ENCODE measurements around the gene DNM1. TPM values are rescaled to one million over a fixed set of nuclear protein-coding genes. Genes with fewer than 3 reads are reported as not detected.

The DNM1 gene
- total RNA-seq, 1 donor from 2014 or later, result 33.4 TPM

- no peaks in the 10 kb centered on the region for H3K9me3 ChIP-seq
- peak overlapping the region; percentile 41 to 42 for H3K4me3 ChIP-seq
- intact Hi-C loops (cut with DNase I), result no loop called here
- DNase-seq (ENCODE audit: extremely low spot score in 2 of 2), result no peak
- H3K27me3 ChIP-seq, result no peaks in the 10 kb centered on the region
- peaks cover 31% of the 10 kb centered on the region for H3K4me1 ChIP-seq
- peak overlapping the region; percentile 85 for H3K27ac ChIP-seq
- TF ChIP-seq POLR2AphosphoS5 (IDR thresholded peaks at IDR 0.05; ENCODE audit: insufficient read depth in 1 of 2, low read depth in 1 of 2), result no peak
- TF ChIP-seq, protein P1, sequence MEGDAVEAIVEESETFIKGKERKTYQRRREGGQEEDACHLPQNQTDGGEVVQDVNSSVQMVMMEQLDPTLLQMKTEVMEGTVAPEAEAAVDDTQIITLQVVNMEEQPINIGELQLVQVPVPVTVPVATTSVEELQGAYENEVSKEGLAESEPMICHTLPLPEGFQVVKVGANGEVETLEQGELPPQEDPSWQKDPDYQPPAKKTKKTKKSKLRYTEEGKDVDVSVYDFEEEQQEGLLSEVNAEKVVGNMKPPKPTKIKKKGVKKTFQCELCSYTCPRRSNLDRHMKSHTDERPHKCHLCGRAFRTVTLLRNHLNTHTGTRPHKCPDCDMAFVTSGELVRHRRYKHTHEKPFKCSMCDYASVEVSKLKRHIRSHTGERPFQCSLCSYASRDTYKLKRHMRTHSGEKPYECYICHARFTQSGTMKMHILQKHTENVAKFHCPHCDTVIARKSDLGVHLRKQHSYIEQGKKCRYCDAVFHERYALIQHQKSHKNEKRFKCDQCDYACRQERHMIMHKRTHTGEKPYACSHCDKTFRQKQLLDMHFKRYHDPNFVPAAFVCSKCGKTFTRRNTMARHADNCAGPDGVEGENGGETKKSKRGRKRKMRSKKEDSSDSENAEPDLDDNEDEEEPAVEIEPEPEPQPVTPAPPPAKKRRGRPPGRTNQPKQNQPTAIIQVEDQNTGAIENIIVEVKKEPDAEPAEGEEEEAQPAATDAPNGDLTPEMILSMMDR (IDR thresholded peaks at IDR 0.05), result no peak
- no peak for TF ChIP-seq POLR2A (IDR thresholded peaks at IDR 0.05)
- no peaks in the 10 kb centered on the region for H3K36me3 ChIP-seq
Measured at GRCh38 chr9:128244091-128244836, 41.1 kb downstream of the DNM1 start.

- Histone ChIP-seq H3K4me3 (peak overlapping the region; percentile 41 to 42), H3K36me3 (no peaks in the 10 kb centered on the region), H3K27me3 (no peaks in the 10 kb centered on the region), H3K9me3 (no peaks in the 10 kb centered on the region), H3K27ac (peak overlapping the region; percentile 85), H3K4me1 (peaks cover 31% of the 10 kb centered on the region)
- no peak for DNase-seq (ENCODE audit: extremely low spot score in 2 of 2)
- intact Hi-C loops (cut with DNase I), result no loop called here
- TF ChIP-seq POLR2A (IDR thresholded peaks at IDR 0.05), result peak in 1 of 2 donors; percentile 71
- TF ChIP-seq, protein P1 (IDR thresholded peaks at IDR 0.05), result no peak
- peak in 1 of 2 donors; percentile 88 for TF ChIP-seq POLR2AphosphoS5 (IDR thresholded peaks at IDR 0.05; ENCODE audit: insufficient read depth in 1 of 2, low read depth in 1 of 2)
Measured at GRCh38 chr9:128244837-128245231, 41.7 kb downstream of the DNM1 start.

DNA sequence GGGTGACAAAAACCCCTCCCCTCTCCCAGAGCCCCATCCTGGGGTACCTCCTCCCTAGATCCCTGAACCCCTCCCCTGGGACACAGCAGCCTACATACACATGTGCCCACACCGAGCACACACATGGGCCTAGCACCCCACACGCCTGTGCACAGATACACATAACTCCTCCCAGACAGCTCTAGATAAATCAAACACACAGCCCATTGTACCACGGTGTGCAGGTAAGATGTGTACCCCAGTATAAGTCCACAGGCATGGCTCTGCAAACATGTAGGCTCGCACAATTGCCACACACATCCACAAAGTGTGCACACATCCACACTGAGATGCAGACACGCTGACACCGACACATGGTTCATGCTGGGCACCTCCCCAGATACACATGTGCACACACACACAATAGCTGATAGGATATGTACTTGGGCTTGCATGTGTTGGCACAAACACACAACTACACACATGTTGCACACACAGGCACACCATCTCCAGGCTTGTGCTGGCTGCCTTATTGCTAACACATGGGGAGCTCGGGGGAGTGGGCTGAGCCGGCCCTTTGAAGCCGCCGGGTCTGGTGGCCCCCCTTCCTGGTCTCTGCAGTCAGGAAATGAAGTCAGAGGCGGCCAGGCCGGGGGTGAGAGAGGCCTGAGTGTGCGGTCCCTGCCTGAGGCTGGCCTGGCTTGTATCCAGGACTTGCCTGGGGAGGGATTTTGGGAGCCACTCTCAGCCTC lies 42.4 kb downstream of the DNM1 start:
- H3K27ac ChIP-seq, result peak overlapping the region; percentile 85
- no peak for DNase-seq (ENCODE audit: extremely low spot score in 2 of 2)

DNA sequence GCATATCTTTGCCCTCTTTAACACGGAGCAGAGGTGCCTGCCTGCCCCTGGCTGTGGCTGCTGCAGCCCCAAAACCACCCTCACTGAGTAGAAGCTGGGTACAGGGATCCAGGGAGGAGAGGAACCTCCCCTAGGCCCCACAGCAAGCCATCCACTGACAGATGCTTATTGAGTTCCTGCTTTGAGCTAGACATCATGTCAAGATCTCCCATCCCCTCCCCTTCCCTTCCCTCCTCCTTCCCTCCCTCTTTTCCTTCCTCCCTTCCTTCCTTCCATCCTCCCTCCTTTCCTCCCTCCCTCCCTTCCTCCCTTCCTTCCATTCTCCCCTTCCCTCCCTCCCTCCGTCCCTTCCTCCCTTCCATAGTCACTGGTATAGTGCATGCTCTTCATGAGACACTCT lies 43.3 kb downstream of the DNM1 start:
- H3K36me3 ChIP-seq, result no peaks in the 10 kb centered on the region
- peak overlapping the region; percentile 85 for H3K27ac ChIP-seq
- TF ChIP-seq POLR2AphosphoS5 (IDR thresholded peaks at IDR 0.05; ENCODE audit: insufficient read depth in 1 of 2, low read depth in 1 of 2) (no peak), POLR2A (IDR thresholded peaks at IDR 0.05) (no peak)
- TF ChIP-seq, protein P1 (IDR thresholded peaks at IDR 0.05), result no peak
- intact Hi-C loops (cut with DNase I), result no loop called here
- no peaks in the 10 kb centered on the region for H3K9me3 ChIP-seq
- DNase-seq (ENCODE audit: extremely low spot score in 2 of 2), result no peak
- no peaks in the 10 kb centered on the region for H3K27me3 ChIP-seq
- no peak overlapping the region for H3K4me3 ChIP-seq
- H3K4me1 ChIP-seq, result peaks cover 38% of the 10 kb centered on the region

More for the DNA sequence above, 42.4 kb downstream of the DNM1 start:
- no peak for TF ChIP-seq POLR2A (IDR thresholded peaks at IDR 0.05)
- TF ChIP-seq POLR2AphosphoS5 (IDR thresholded peaks at IDR 0.05; ENCODE audit: insufficient read depth in 1 of 2, low read depth in 1 of 2), result peak in 1 of 2 donors; percentile 50
- no peaks in the 10 kb centered on the region for H3K27me3 ChIP-seq
- peaks cover 31% of the 10 kb centered on the region for H3K4me1 ChIP-seq
- intact Hi-C loops (cut with DNase I), result no loop called here
- peak overlapping the region in 1 of 2 donors; percentile 42 for H3K4me3 ChIP-seq
- no peaks in the 10 kb centered on the region for H3K9me3 ChIP-seq
- no peaks in the 10 kb centered on the region for H3K36me3 ChIP-seq

DNA sequence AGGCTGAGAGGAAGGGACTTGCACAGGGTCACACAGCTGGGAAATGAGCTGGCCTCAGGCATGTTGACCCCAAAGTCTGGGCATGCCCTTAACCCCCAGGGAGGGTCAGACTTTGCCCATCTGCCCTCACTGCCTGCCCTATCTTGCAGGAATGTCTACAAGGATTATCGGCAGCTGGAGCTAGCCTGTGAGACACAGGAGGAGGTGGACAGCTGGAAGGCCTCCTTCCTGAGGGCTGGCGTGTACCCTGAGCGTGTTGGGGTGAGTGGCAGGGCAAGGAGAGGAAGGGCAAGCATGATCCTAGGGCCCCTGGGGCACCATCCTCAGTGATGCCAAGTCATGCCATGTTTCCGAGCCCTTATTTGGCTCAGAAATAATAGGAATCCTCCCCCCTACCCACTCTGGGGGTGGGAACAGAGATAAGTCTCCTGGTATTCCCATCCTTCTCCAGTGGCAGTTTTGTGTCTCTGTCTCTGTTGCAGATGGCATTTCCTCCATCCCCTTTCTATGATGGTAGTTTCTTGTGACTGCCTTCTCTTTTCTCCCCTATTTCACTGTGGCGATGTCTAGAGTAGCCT lies 44.1 kb downstream of the DNM1 start:
- no peaks in the 10 kb centered on the region for H3K9me3 ChIP-seq
- DNase-seq (ENCODE audit: extremely low spot score in 2 of 2), result no peak
- TF ChIP-seq, protein P1 (IDR thresholded peaks at IDR 0.05), result no peak
- TF ChIP-seq POLR2AphosphoS5 (IDR thresholded peaks at IDR 0.05; ENCODE audit: insufficient read depth in 1 of 2, low read depth in 1 of 2), result no peak
- no peak for TF ChIP-seq POLR2A (IDR thresholded peaks at IDR 0.05)
- no peak overlapping the region for H3K4me3 ChIP-seq
- no peaks in the 10 kb centered on the region for H3K36me3 ChIP-seq
- no peaks in the 10 kb centered on the region for H3K27me3 ChIP-seq
- H3K27ac ChIP-seq, result peak overlapping the region; percentile 85
- H3K4me1 ChIP-seq, result peaks cover 31% of the 10 kb centered on the region
- intact Hi-C loops (cut with DNase I), result no loop called here
